HEK293 (cell line): Measurements from ENCODE around the gene PMAIP1.

Experiments
- CTCF ChIA-PET: fragments of 350-600 bp; formaldehyde crosslinking; extraction: SDS; loops from one replicate; lab custom pipeline; 2021; ENCODE audit warnings: antibody characterized with exemption; lab: Yijun Ruan, JAX
- POLR2A ChIA-PET: fragments of 300-600 bp; formaldehyde crosslinking; extraction: SDS; loops from one replicate; lab custom pipeline; 2020; ENCODE audit warnings: antibody characterized with exemption, inconsistent platforms; lab: Yijun Ruan, JAX
- H3K27ac ChIP-seq: fragments of 200-500 bp; sonication (Bioruptor generic); 2 replicates; pipeline ENCODE4 v1.5.1; 2014; ENCODE audit warnings: low read depth, low read length, control low read depth, inconsistent platforms; ENCODE audit errors: extremely low read depth
- H3K36me3 ChIP-seq, 2 experiments: fragments of 200-500 bp in 1 of 2; sonication (Bioruptor generic) in 1 of 2; 1 replicate in 1 of 2; 2 replicates in 1 of 2; pipeline ENCODE4 v1.5.1; 2014 to 2017; ENCODE audit warnings: inconsistent platforms in 2 of 2, low read length in 2 of 2; ENCODE audit not compliant: control insufficient read depth in 2 of 2, insufficient read depth in 1 of 2
- H3K4me1 ChIP-seq: fragments of 200-500 bp; sonication (Bioruptor generic); 2 replicates; pipeline ENCODE4 v1.5.1; 2014; ENCODE audit warnings: mild to moderate bottlenecking, low read length, inconsistent platforms; ENCODE audit not compliant: control insufficient read depth, insufficient read depth
- H3K4me3 ChIP-seq: 2 replicates; pipeline ENCODE4 v1.5.1; 2011; ENCODE audit warnings: low read depth, mild to moderate bottlenecking, control low read depth, low read length, moderate library complexity
- H3K9me3 ChIP-seq: fragments of 200-500 bp; sonication (Bioruptor generic); 2 replicates; pipeline ENCODE4 v1.5.1; 2014; ENCODE audit warnings: low read depth, low read length, inconsistent platforms; ENCODE audit not compliant: control insufficient read depth, insufficient read depth
- BCL11A ChIP-seq: fragments of 450-650 bp; formaldehyde crosslinking; IDR thresholded peaks from 2 replicates; pipeline ENCODE4 v1.5.1; 2016; ENCODE audit warnings: low read depth, missing biosample characterization, missing genetic modification characterization
- INSM2 ChIP-seq: fragments of 450-650 bp; formaldehyde crosslinking; IDR thresholded peaks from 2 replicates; pipeline ENCODE4 v1.5.1; 2016; ENCODE audit warnings: missing biosample characterization, missing genetic modification characterization
- PRDM6 ChIP-seq: fragments of 450-650 bp; formaldehyde crosslinking; IDR thresholded peaks from 2 replicates; pipeline ENCODE4 v1.5.1; 2017; ENCODE audit warnings: missing biosample characterization, missing genetic modification characterization
- TCF7L2 ChIP-seq: IDR thresholded peaks from 2 replicates; pipeline ENCODE4 v1.6.1; 2011; ENCODE audit warnings: low read depth, mild to moderate bottlenecking, inconsistent platforms, low read length, moderate library complexity, borderline replicate concordance
- ZBTB1 ChIP-seq: fragments of 450-650 bp; formaldehyde crosslinking; IDR thresholded peaks from 2 replicates; pipeline ENCODE4 v1.5.1; 2016; ENCODE audit warnings: missing biosample characterization, missing genetic modification characterization
- ZBTB11 ChIP-seq: fragments of 450-650 bp; formaldehyde crosslinking; conservative IDR thresholded peaks from 2 replicates; pipeline ENCODE4 v1.5.1; 2016; ENCODE audit warnings: low read depth, missing biosample characterization, missing genetic modification characterization
- ZBTB17 ChIP-seq: fragments of 450-650 bp; formaldehyde crosslinking; IDR thresholded peaks from 2 replicates; pipeline ENCODE4 v1.5.1; 2016; ENCODE audit warnings: missing biosample characterization, missing genetic modification characterization
- ZBTB6 ChIP-seq: fragments of 450-650 bp; formaldehyde crosslinking; IDR thresholded peaks from 2 replicates; pipeline ENCODE4 v1.5.1; 2017; ENCODE audit warnings: missing biosample characterization, missing genetic modification characterization
- ZFP37 ChIP-seq: fragments of 450-650 bp; formaldehyde crosslinking; IDR thresholded peaks from 2 replicates; pipeline ENCODE4 v1.5.1; 2016; ENCODE audit warnings: missing biosample characterization, missing genetic modification characterization
- ZNF121 ChIP-seq: fragments of 450-650 bp; formaldehyde crosslinking; IDR thresholded peaks from 2 replicates; pipeline ENCODE4 v1.5.1; 2016; ENCODE audit warnings: missing biosample characterization, missing genetic modification characterization
- ZNF140 ChIP-seq: fragments of 450-650 bp; formaldehyde crosslinking; IDR thresholded peaks from 2 replicates; pipeline ENCODE4 v1.5.1; 2016; ENCODE audit warnings: missing biosample characterization, missing genetic modification characterization
- ZNF335 ChIP-seq: fragments of 450-650 bp; formaldehyde crosslinking; conservative IDR thresholded peaks from 2 replicates; pipeline ENCODE4 v1.5.1; 2016; ENCODE audit warnings: missing biosample characterization, missing genetic modification characterization
- ZNF341 ChIP-seq: fragments of 450-650 bp; formaldehyde crosslinking; IDR thresholded peaks from 2 replicates; pipeline ENCODE4; 2016; ENCODE audit warnings: low read depth, missing biosample characterization, missing genetic modification characterization
- ZNF366 ChIP-seq: fragments of 450-650 bp; formaldehyde crosslinking; conservative IDR thresholded peaks from 2 replicates; pipeline ENCODE4 v1.5.1; 2016; ENCODE audit warnings: missing biosample characterization, missing genetic modification characterization
- ZNF391 ChIP-seq: fragments of 450-650 bp; formaldehyde crosslinking; IDR thresholded peaks from 2 replicates; pipeline ENCODE4 v1.5.1; 2016; ENCODE audit warnings: low read depth, missing biosample characterization, missing genetic modification characterization, borderline replicate concordance
- ZNF510 ChIP-seq: fragments of 450-650 bp; formaldehyde crosslinking; IDR thresholded peaks from 2 replicates; pipeline ENCODE4 v1.5.1; 2018; ENCODE audit warnings: mild to moderate bottlenecking, missing genetic modification characterization, missing biosample characterization; ENCODE audit not compliant: insufficient replicate concordance
- ZNF623 ChIP-seq: fragments of 450-650 bp; formaldehyde crosslinking; IDR thresholded peaks from 2 replicates; pipeline ENCODE4 v1.5.1; 2016; ENCODE audit warnings: missing biosample characterization, missing genetic modification characterization
- ZNF624 ChIP-seq: fragments of 450-650 bp; formaldehyde crosslinking; IDR thresholded peaks from 2 replicates; pipeline ENCODE4 v1.5.1; 2017; ENCODE audit warnings: missing biosample characterization, missing genetic modification characterization
- ZSCAN4 ChIP-seq: fragments of 450-650 bp; formaldehyde crosslinking; IDR thresholded peaks from 2 replicates; pipeline ENCODE4 v1.5.1; 2017; ENCODE audit warnings: missing biosample characterization, missing genetic modification characterization

PMAIP1 gene

GRCh38 chr18:59871711-59872362 is 28.0 kb upstream of the PMAIP1 start:
- H3K4me1 ChIP-seq, result peaks cover 16% of the 10 kb centered on the region
- no peak overlapping the region for H3K4me3 ChIP-seq
- POLR2A ChIA-PET, result interaction anchor here (10.3 kb wide), 1 partner anchor 29 kb away, joined by 90 read pairs; the partner anchor contains the start of gene PMAIP1
- H3K27ac ChIP-seq, result no peak overlapping the region
- H3K9me3 ChIP-seq, result no peaks in the 10 kb centered on the region
- TF ChIP-seq ZBTB1 (tag by site-specific recombination) (no peak), ZNF335 (peak; percentile 23; the same call in 1 of the 2 replicates), ZNF121 (no peak), ZBTB6 (tag by site-specific recombination) (peak; percentile 85), ZNF623 (tag by site-specific recombination) (no peak)
- no peaks in the 10 kb centered on the region for H3K36me3 ChIP-seq
- CTCF ChIA-PET, result interaction anchor here (0.6 to 1.0 kb wide), 2 partner anchors 10 to 569 kb away, joined by 3 to 4 read pairs; no protein-coding TSS in a partner anchor

GRCh38 chr18:59873641-59874040 is 26.2 kb upstream of the PMAIP1 start:
- TF ChIP-seq ZNF510 (peak; percentile 30), ZFP37 (tag by site-specific recombination) (0 out of 2 replicates have a peak, but pooled peaks have one; percentile 22), ZNF366 (no peak)
- Histone ChIP-seq H3K9me3 (no peaks in the 10 kb centered on the region), H3K36me3 (no peaks in the 10 kb centered on the region), H3K4me1 (peaks cover 16% of the 10 kb centered on the region), H3K4me3 (no peak overlapping the region), H3K27ac (no peak overlapping the region)
- ChIA-PET CTCF (interaction anchor here (0.6 to 1.3 kb wide), 4 partner anchors 9 to 36 kb away, joined by 3 to 5 read pairs (median 4); no protein-coding TSS in a partner anchor), POLR2A (interaction anchor here (0.7 to 10.3 kb wide), 3 partner anchors 8 to 32 kb away, joined by 3 to 90 read pairs (median 4); partner anchors contain the start of gene PMAIP1)

GRCh38 chr18:59874166-59874565 is 25.6 kb upstream of the PMAIP1 start:
- Histone ChIP-seq H3K36me3 (no peaks in the 10 kb centered on the region), H3K9me3 (no peaks in the 10 kb centered on the region), H3K27ac (no peak overlapping the region), H3K4me3 (no peak overlapping the region), H3K4me1 (peaks cover 16% of the 10 kb centered on the region)
- ChIA-PET POLR2A (interaction anchor here (0.7 to 10.3 kb wide), 2 partner anchors 27 to 31 kb away, joined by 3 to 90 read pairs; partner anchors contain the start of gene PMAIP1), CTCF (interaction anchor here (1.0 to 1.3 kb wide), 2 partner anchors 8 to 37 kb away, joined by 3 to 5 read pairs; no protein-coding TSS in a partner anchor)
- peak; percentile 67; the same call in 1 of the 2 replicates for TF ChIP-seq INSM2 (tag by site-specific recombination)
- TF ChIP-seq ZNF140, result no peak
- no peak for TF ChIP-seq ZNF624 (tag by site-specific recombination)
- TF ChIP-seq ZNF366, result peak; percentile 70
- peak; percentile 54; the same call in 1 of the 2 replicates for TF ChIP-seq TCF7L2
- TF ChIP-seq ZNF341 (tag by site-specific recombination), result no peak
- TF ChIP-seq ZBTB11 (tag by site-specific recombination), result no peak
- no peak for TF ChIP-seq ZNF391 (tag by site-specific recombination)
- TF ChIP-seq ZSCAN4, result no peak
- TF ChIP-seq BCL11A (tag by site-specific recombination), result no peak
- TF ChIP-seq PRDM6 (tag by site-specific recombination), result peak; percentile 53
- 0 out of 2 replicates have a peak, but pooled peaks have one; percentile 22 for TF ChIP-seq ZBTB17 (tag by site-specific recombination)
